HG03103 (cell line): ENCODE data around the gene ARHGAP5.
A peak's percentile ranks its signal among the peaks of the same experiment; 100 is the strongest.

Source experiments
- ATAC-seq: cut with Tn5 transposase; IDR thresholded peaks from one replicate; pipeline ENCODE4 v1.9.1; 2021; ENCODE audit warnings: low read depth; ENCODE audit not compliant: unreplicated experiment

Gene ARHGAP5

GRCh38 chr14:32205554-32205953 is 128.4 kb downstream of the ARHGAP5 start:
- ATAC-seq = no peak

- peak; percentile 16 for ATAC-seq
These were observed 128.9 kb downstream of the ARHGAP5 start for GRCh38 chr14:32205984-32206383.

GRCh38 chr14:32206552-32206951 is 129.4 kb downstream of the ARHGAP5 start:
- no peak for ATAC-seq

GRCh38 chr14:32208490-32208889 is 131.4 kb downstream of the ARHGAP5 start:
- ATAC-seq = no peak
